Stimulated activated naive CD4-positive, alpha-beta T cell (primary cell): ENCODE data around the gene MERTK.
A peak's percentile ranks its signal among the peaks of the same experiment; 100 is the strongest.
"Not testable (repeated sequence)": the region's sequence is repeated elsewhere in the genome, so short reads cannot be mapped to it uniquely, and the experiment has no call there.

Experiments
- DNase-seq, 6 experiments: peaks; one replicate each; lab custom pipeline; 2025; lab: John Stamatoyannopoulos, UW

Gene MERTK

DNA sequence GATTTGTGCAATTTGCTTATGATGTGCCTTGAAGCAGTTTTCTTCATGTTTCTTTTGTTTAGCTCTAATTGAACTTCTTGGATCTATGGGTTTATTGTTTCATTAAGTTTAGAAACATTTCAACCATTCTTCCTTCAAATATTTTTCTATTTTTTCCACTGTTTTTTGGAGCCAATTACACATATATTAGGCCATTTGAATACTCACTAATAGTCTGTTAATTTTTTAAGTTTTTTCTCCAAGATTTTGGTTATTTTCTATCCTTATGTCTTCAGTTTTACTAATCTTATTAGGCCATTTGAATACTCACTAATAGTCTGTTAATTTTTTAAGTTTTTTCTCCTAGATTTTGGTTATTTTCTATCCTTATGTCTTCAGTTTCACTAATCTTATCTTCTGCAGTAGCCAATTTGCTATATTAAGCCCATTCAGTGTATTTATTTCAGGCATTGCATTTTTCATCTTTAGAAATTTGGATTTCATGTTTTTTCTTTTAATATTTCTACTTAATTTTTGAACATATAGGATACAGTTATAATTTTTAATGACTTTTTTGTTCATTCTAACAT, 147.1 kb downstream of the MERTK start:
- no peak for DNase-seq

DNA sequence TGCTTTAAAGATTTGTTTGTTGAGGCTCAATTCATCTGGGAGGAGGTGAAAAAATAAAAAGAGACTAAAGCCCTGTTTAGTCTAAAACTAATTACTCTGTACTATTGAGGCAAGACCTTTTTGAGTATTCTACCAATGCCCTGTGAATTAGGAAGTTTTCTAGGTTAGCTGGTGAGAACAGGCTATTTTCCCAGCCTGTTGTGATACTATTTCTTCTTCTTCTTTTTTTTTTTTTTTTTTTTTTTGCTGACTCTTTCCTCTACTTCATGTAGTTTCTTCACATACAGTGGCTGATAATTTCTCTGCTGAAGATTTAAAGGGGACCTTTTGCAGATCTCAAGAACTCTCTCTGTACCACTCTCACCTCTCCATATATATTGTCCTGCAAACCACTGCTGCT, 147.8 kb downstream of the MERTK start:
- no peak for DNase-seq

DNA sequence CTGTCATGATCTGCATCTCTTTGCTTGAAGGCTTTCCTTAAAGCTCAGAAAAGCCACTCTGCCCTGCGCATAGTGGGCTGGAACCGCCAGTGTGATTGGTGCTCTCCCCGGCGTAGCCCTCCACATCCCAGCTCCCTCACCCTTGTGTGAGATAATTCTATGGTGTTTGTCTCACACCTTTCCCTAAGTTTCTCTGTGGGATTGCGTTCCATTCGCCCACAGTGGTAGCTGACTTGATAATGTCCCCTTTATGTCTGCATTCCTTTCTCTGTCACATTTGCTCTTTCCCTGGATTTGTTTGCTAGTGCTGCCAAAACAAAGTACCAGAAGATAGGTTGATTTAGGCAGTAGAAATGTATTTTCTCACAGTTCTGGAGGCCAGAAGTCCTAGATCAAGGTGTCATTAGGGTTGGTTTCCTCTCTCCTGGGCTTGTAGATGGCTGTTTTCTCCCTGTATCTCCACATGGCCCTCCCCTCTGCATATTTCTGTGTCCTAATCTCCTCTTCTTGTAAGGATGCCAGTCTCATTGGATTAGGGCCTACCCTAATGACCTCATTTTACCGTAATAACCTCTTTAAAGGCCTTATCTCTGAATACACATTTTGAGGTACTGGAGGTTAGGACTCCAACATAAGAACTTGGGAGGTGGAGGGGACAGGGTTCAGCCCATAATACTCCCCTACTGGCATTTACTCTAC, 149.3 kb downstream of the MERTK start:
- DNase-seq = no peak

DNA sequence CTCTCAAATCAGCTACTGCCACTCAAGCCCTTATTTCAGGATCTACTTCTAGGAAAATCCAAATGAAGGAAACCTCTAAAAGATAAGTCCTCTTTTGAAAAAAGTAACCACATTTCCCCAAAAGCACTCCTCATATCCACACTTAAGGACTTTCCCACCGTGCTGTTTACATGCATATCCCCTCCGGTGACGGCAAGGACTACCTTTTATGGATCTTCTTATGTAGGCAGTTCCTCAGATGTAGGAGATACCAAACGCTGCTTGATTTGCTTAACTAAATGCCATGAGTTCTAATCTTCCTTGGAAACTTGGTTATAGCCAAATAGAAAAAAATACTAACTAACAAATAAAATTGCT, 149.8 kb downstream of the MERTK start:
- DNase-seq = no peak

DNA sequence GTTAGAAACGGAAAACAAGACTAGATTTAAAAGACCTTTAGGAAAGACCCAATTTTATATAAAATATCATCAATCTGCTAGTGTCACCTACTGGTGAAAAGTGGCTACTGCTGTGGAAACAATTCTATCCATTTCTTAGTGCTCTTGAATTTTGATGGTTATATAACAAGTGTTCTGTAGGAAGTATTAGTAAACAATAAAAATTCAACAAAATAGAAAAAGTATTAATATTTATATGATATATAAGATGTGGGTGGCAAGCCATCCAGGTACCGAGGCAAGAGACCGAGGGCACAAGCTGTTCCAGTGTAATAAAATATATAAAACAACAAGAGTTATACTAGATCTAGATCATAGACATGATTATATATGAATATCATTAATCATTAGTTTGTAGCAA, 150.5 kb downstream of the MERTK start:
- DNase-seq = peak in 5 of 6 experiments; percentile 11 to 62 (median 29)

DNA sequence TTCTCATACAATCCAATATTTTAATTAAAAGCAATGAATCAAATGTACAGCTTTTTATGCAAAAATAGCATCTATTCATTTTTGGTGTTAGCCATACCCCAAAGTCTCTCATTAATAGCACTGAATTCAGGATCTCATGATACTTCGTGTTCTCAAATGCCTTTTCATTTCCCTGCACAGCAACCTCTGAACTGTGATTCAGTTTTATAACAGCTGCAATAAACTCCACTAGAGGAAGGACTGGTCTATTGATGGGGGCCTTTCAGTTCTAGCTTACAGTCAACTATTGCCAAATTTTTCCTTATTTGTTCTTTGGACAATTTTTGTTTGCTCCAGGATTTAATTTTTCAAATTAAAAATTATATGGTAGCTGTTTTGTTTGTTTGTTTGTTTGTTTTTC, 151.9 kb downstream of the MERTK start:
- DNase-seq = no peak

DNA sequence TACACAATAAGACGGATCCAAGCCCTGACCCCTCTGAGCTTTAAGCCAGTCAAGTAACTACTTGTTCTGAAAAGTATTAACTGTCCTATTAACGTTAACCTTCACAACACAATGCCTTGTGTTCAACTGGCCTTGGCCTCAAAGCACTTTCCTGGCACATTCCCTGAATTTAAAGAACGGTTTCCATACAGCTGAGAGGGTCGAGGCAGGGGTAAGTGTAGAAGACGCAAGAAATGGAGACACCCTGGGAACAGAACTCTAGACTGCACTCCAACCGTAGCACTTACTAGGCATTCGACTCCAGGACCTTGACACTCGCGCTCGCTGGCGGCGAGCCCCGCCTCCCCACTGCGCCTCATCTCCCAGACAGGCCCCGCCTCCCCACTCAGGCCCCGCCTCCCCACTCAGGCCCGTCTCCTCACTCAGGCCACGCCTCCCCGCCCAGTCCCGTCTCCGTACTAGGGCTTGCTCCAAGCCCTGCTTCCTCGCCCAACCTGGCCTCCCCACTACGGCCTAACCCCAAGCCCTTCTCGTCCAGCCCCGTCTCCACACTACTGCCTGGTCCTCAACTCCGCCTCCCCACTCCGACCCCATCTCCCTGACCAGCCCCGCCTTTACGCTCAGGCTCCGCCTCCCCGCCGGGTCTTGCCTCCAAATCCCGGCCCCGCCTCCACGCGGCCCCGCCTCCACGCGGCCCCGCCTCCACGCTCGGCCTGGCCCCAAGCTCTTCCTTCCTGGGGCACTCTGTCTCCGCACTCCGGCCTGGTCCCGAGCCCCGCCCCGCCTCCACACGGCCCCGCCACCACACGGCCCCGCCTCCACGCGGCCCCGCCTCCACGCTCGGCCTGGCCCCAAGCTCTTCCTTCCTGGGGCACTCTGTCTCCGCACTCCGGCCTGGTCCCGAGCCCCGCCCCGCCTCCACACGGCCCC, 155.8 kb downstream of the MERTK start:
- DNase-seq = peak; percentile 96 to 100 (median 99)

DNA sequence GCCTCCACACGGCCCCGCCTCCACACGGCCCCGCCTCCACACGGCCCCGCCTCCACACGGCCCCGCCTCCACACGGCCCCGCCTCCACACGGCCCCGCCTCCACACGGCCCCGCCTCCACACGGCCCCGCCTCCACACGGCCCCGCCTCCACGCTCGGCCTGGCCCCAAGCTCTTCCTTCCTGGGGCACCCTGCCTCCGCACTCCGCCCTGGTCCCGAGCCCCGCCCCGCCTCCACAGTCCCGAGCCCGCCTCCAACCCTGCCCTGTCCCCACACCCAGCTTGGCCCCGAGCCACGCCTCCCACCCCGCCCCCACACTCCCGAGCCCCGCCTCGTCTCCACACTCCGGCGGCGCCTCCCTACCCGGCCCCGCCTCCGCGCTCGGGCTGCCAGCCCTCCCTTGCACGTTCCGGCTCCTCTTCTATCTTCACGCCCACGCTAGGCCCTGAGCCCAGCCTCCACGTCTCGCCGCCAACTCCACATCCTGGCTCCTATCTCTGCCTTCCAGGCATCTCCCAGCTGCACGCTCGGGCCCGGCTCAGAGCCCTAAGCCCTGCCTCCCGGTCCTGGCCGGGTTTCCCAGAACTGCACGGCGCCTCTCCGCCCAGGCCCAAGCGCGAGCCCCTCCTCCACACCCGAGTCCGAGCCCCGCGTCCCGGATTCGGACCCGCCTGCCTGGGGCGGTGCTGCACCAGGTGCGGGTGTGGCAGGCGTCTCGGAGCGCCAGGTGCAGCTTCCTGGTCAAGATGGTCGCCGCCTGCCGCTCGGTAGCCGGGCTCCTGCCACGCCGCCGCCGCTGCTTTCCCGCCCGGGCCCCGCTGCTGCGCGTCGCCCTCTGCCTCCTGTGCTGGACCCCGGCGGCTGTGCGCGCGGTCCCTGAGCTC, 156.7 kb downstream of the MERTK start, which contains the start of gene TMEM87B:
TSS of gene TMEM87B (plus strand) at position 423 of the 883 bp plus-strand sequence. CDS start at position 746, 323 bp downstream.
- peak; percentile 98 to 99 (median 98) for DNase-seq

DNA sequence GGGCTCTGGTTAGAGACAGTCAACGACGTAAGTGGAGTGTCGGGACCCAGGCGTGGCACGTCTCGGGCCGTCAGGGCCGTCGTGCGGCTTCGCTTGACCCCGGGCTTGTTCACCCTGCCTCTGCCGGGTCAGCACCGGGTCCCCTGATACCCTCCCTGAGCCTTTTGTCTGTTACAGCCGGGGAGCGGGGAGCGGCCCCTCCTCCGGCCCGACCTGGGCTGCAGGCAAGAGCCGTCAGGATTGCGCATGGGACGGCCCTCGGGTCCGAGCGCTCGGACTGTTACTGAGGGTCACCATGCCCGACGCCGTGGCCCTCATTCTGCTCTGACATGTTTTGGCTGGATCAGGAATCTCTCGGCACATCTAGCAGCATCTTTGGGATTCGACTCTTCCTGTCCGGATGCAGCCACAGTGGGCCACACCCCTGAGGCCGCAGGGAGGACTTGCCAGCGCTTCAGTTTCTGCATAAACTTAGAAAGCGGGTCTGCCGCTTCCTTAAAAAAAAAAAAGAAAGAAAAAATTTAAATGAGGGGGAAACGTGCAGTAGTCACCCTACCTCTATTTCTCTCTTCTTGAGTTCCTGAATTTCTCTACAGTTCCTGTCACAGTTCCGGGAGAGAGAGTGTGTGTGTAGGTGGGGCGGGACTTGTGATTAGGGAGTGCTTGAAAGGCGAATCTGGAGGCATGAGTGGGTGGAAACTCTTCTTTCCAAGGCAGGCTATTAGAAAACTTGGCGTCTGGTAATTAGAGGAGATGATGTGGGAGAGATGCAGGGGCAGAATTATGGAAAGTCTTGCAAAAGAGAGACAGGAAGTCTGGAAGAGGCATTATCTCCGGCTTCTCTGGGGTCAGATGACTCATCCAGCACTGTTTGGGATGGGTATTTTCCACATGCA, 157.6 kb downstream of the MERTK start:
- peak in 2 of 6 experiments; percentile 19 to 26 for DNase-seq

DNA sequence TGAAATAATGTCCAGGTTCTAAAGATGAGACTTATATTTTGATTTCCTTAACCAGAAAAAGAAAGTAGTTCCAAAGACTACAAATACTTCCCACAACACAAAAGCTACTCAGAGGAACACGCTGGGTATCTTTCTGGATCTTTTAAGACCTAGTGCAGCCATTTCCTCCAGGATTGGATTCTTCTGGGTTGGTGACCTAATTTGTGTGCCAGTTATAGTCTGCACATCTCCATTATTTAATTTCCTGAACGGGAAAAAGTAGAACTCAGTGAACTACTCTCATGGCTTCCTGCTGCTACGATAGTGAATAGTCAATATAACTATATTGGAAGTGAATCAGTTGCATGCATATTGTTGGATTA, 158.2 kb downstream of the MERTK start:
- no peak for DNase-seq

DNA sequence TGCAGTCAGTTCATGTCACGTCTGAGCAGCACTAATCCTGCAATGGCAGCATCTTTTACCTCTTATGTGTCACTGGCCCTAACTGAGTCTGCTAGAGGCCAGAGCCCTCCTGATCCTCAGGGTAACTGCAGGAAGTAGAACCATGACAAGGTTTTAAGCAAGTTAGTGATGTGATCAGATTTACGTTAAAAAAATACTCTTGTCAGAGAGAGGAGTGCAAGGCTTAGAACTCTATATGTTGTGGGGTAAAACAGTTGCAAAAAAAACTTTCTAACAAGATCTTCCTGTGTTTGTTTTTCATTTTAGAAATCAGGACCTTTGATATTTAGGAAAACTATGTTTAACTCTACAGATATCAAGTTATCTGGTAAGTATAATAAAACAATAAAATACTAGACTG, 161.3 kb downstream of the MERTK start:
- no peak for DNase-seq

DNA sequence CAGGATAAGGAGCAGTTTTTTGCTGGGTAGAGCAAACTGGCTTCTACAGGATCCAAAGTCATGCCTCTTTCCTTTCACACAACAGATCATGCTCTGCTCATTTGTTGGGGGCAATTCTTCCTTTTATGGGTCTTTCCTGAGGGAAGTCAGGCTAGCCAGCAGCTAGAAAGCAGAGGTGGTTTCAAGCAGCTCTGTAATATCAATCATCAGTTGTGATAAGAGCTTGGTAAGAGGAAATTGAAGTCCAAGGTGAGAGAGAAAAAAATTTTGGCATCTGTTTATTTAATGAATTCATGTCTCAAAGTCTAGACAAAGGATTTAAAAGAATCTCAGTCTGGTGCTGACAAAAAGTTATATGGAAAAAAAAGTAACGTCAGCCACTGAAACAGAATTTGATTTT, 162.9 kb downstream of the MERTK start:
- DNase-seq = no peak

DNA sequence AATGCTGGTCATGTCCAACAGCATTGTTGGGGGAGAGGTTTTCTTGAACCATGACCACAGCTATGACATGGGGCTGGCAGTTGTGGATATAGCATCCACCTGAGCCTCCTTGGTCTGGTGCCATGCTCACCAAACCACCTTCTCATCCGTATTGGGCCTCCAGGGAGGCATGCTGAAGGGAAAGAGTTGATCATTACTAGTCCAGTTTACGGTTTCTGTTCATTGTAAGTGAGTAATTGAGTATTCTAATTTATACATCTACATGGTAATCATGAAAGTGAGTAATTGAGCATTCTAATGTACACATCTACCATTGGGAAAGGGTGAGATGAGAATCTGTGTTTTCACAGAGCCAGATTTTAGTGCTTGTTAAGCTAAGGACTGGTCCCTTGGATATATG, 163.4 kb downstream of the MERTK start:
- no peak for DNase-seq

DNA sequence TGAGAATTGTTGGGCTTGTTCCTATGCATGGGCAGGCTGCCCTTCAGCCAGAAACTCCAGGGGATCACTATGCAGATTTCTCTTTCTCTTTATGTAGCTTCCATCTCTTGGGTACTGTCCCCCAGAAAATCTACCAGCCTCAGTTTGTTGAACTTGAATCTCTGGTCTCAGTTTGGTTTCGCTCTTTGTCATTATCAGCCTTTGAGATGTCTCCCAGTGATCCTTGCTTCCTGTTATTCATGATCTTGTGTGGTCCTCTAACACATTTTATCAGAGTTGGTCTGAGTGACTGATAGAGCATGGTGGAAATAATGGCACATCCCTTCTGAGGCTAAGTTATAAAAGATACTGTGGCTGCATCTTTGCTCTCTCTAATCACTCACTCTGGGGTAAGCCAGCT, 164.5 kb downstream of the MERTK start:
- DNase-seq = no peak

DNA sequence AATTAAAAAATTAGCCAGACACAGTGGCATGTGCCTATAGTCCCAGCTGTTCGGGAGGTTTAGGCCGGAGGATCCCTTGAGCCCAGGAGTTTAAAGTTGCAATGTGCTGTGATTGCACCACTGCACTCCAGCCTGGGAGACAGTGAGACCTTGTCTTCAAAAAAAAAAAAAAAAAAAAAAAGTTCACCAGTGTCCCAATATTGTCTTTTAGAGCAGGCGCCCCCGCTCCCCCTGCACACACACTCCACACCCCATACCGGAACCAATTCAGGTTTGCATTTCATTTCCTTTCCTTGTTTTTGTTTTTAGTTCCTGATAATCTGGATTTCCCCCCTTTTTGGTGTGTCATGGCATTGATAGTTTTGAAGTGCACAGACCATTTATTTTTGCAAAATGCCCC, 167.1 kb downstream of the MERTK start:
- no peak for DNase-seq

DNA sequence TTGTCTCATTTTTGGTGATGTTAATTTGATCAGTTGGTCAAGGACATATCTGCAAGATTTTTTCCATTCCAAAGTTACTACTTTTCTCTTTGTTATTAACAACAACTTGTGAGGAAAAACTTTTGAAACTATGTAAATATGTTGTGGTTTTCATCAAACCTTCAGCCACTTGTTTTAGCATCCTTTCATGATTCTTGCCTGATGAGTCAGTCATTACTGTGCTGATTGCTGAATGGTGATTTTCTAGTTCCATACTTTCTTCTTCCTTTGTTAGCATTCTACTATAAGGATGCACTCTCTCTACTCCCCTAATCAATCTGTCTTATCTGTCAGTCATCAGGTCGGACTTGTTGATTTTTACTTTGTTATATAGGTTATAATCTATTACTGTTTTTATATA, 167.6 kb downstream of the MERTK start:
- no peak for DNase-seq

DNA sequence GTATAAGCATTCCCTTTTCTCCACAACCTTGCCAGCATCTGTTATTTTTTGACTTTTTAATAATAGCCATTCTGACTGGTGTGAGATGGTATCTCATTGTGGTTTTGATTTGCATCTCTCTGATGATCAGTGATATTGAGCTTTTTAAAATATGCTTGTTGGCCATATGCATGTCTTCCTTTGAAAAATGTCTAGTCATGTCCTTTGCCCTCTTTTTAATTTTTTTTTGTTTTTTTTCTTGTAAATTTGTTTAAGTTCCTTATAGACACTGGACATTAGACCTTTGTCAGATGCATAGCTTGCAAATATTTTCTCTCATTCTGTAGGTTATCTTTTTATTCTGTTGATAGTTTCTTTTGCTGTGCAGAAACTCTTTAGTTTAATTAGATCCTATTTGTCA, 171.4 kb downstream of the MERTK start:
- not testable (repeated sequence) for DNase-seq

DNA sequence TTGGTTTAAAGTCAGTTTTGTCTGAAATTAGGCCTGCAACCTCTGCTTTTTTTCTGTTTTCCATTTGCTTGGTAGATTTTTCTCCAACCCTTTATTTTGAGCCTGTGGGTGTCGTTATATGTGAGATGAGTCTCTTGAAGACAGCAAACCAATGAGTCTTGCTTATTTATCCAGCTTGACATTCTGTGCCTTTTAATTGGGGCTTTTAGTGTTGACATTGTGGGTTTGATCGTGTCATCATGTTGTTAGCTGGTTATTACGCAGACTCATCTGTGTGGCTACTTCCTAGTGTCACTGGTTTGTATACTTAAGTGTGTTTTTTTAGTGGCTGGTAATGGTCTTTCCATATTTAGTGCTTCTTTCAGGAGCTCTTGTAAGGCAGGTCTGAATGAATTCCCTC, 175.5 kb downstream of the MERTK start:
- no peak for DNase-seq

DNA sequence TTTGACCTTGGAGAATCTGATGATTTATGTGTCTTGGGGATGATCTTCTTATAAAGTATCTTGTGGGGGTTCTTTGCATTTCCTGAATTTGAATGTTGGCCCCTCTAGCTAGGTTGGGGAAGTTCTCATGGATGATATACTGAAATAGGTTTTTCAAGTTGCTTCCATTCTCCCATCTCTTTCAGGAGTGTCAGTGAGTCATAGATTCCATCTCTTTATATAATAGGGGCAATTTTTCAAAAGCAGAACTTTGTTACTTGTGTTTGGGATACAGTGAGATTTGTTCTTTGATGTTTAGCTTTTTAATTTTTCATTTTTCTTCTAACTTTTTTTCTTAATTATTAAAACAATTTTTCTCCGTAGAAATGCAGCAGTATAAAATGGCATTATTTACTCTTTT, 176.1 kb downstream of the MERTK start:
- DNase-seq = no peak

DNA sequence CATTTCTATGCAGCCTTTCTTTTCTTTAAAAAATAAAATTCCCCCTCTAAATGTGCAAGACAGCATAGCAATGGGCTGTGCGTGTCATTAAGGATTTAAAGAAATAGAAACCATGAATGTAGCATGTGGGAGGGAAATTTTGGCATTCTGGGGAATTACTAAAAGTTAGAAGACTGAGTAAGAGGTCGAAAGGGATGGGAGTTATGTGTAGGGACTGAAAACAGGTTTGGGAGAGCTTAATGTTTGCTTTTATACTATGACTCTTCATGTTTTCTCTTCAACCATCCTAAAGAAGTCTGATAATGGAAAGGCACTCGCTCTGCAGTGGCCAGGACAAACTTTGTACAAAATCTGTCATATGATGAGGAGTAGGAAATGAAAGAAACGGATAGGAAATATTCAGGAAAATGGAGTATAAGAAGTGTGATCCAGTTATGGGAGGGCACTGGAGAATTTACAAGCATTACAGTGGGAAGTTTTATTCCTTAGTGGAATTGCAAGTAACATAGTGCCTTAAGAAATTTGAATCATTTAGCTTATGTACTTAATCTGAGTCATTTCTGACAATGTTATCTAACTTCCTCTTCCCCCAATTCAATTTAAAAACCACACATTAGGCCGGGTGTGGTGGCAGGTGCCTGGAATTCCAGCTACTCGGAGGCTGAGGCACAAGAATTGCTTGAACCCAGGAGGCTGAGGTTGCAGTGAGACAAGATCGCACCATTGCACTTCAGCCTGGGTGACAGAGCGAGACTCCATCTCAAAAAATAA, 177.3 kb downstream of the MERTK start:
- no peak for DNase-seq
